Non-pigmented ciliary epithelial cell (primary cell): ENCODE results near the gene KCNMA1.

ENCODE experiments used
- DNase-seq: peaks from one replicate; pipeline ENCODE4 v3.0.0-alpha.2; 2010; ENCODE audit warnings: low read depth

KCNMA1 gene

GRCh38 chr10:77241350-77241725, 396.3 kb downstream of the KCNMA1 start:
- DNase-seq: no peak

DNA sequence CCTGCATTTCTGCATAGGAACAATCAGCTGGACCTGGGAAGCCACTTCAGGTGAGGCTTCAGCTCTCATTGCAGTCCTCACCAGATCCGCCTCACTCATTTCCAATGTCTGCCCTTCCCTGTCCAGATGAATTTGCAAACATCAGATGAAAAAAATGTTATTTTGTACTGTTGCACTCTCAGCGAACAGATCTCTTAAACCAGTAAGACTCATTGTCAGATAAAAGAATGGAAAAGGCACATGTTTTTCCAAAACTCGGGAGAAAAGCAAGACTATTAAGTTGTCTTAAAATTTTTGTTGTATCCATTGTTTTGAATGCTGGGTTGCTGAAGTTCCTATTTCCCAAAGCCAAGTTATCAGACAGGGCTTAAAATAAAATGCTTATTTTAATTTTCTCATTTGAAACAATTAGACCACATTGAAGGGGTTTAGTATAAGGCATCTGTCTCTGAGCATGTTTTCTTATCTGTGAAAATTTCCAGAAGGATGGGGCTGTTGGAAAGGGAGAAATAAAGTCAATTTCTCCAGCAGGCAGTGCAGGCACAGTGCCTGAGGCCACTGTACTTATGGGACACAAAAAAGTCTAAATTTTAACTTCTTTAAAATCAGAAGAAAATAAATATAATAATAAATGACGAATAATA, 396.8 kb downstream of the KCNMA1 start:
- DNase-seq: no peak

- no peak for DNase-seq
Measured at GRCh38 chr10:77240041-77240652, 397.5 kb downstream of the KCNMA1 start.

GRCh38 chr10:77237120-77237519, 400.5 kb downstream of the KCNMA1 start:
- DNase-seq: no peak

DNA sequence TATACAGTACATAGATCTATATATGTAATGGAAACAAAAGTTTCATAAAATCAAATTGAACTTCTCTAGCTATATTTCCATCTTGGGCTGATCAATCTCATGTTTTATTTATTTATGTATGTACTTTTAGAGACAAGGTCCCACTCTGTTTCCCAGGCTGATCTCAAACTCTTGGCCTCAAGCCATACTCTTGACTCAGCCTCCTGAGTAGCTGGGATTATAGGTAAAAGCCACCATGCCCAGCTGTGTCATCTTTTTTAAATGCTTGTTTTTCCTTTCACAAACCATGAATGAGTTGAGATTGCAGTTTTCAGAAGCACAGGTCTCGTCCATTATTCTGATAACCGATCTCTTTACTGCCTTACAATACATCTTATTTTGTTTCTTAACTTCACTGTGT, 400.9 kb downstream of the KCNMA1 start:
- peak; percentile 30 for DNase-seq

DNA sequence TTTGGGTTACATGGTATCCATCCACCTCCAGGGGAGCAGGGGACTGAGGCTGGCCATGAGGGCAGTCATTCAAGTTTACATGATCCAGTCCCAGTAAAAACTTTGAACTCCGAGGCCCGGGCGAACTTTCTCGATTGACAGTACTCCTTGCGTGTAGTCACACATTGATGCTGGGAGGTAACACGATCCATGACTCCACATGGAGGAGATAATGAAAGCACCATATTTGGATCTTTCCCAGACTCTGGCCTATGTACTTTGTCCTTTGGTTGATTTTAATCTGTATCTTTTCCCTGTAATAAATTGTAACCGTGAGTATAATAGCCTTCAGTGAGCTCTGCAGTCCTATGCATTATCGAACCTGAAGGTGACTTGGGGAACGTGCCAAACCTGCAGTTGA, 401.6 kb downstream of the KCNMA1 start:
- DNase-seq: no peak

- DNase-seq: no peak
Measured at GRCh38 chr10:77234599-77234998, 403.0 kb downstream of the KCNMA1 start.

- no peak for DNase-seq
Measured at GRCh38 chr10:77233466-77233865, 404.1 kb downstream of the KCNMA1 start.

DNA sequence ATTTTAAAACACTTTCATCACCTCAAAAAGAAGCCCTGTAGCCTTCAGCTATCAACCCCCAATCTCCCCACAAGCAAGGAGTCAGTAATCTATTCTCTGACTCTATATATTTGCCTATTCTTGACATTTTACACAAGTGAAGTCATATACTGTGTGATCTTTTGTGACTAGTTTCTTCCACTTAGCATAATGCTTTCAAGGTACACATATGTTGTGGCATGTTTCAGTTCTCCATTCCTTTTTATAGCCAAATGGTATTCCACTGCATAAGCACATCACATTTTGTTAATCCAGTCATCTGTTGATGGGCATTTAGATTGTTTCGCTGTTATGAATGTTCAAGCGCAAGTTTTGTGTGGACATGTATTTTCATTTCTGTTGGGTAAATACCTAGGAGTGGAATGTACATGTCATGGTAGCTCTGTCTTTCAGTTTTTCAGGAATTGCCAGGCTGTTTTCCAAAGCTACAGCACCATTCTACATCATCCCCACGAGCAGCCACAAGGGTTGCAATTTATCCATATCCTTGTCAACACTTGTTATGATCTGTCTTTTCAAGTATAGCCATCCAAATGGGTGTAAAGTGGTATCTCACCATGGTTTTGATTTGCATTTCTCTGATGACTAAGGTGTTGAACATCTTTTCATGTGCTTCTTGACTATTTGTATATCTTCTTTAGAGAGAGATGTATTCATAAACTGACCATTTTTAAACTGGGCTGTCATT, 405.6 kb downstream of the KCNMA1 start:
- DNase-seq: no peak

GRCh38 chr10:77231375-77231774, 406.2 kb downstream of the KCNMA1 start:
- DNase-seq: no peak

DNA sequence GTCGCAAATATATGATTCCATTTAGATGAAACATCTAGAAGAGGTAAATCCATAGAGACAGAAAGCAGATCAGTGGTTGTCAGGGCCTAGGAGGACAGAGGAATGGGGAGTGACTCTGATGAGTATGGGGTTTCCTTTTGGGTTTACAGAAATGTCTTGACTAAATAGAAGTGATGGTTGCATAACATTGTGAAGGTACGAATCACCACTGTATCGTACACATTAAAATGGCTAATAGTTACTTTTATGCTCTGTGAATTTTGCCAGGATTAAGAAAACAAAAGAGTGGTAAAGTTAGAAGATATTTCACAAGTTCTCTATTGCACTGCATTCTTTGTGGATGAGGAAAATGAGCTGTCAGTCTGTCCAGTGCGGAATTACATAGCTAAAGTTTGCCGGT, 407.4 kb downstream of the KCNMA1 start:
- DNase-seq: no peak

- no peak for DNase-seq
Measured at GRCh38 chr10:77229704-77230103, 407.9 kb downstream of the KCNMA1 start.

DNA sequence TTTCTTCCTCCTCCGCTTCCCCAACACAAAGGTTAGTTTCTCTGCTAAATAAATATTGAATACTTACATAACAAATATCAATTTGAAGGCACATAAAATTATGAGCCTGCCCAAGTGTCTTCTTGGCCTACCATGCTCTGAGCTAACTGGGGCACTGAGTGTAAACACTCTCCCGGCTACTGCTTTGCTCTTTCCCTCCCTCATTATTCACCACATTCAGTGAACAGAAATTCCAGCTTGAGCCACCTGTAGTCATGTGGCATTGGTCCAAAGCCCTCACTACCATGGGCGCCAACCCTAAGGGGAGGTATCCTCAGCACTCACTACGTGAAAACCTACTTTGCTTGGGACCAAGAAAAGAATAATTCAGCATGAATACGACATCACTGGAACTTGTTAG, 409.0 kb downstream of the KCNMA1 start:
- DNase-seq: no peak

DNA sequence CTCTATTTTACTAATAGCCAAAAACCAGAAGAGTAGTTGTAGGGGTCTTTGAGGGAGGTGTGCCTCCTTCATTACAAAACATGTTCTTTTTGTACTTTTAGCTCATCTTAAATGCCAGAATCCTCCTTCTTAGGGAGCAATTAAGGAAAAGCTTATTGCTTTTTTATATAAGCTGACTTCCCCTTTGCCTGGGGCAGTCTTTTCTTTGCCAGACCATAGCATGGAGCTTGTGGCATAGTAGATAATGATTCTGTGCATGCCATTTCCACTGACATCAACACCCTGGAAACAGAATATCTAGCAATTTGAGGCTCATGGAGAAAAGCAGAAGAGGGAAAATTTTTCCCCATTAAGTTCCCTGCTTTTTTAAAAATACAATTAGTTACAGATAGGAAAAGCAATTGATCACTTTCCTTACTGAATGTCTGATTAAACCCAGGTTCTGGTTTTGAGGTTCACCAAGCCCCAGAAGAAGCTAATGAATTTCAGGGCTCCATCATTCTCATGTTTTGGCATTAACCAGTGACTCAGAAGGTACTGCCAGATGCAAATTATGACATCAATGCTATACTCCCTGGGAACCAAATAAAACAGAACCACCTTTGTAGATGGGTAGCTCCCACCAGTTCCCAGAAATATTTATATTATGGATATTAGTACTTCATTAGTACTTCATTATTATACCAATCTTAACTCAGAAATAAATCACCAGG, 410.6 kb downstream of the KCNMA1 start:
- DNase-seq: no peak

DNA sequence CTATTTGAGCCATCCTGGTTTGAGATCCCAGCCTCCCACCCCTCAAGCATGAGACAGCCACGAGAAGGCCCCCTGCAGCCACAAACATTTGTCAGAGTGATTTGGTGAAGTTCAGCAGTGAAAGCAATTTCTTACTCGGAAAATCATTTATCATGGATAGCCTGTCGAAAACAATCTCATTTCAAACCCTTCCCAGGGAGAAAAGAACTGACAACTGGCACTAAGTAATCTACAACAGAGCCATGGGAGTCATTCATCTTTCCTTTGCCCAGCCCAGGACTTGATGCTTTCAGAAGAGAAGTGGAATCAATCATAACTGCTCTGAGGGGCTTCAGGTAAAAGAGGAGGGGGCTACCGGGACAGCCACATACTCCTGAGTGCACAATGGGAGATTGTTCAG, 411.2 kb downstream of the KCNMA1 start:
- DNase-seq: no peak

GRCh38 chr10:77226020-77226419, 411.6 kb downstream of the KCNMA1 start:
- no peak for DNase-seq

GRCh38 chr10:77223526-77224460, 413.8 kb downstream of the KCNMA1 start:
- no peak for DNase-seq

- DNase-seq: no peak
Measured at GRCh38 chr10:77220150-77220549, 417.5 kb downstream of the KCNMA1 start.

GRCh38 chr10:77219046-77219445, 418.6 kb downstream of the KCNMA1 start:
- no peak for DNase-seq

- DNase-seq: no peak
Measured at GRCh38 chr10:77214799-77215198, 422.8 kb downstream of the KCNMA1 start.

GRCh38 chr10:77212632-77213031, 425.0 kb downstream of the KCNMA1 start:
- no peak for DNase-seq

DNA sequence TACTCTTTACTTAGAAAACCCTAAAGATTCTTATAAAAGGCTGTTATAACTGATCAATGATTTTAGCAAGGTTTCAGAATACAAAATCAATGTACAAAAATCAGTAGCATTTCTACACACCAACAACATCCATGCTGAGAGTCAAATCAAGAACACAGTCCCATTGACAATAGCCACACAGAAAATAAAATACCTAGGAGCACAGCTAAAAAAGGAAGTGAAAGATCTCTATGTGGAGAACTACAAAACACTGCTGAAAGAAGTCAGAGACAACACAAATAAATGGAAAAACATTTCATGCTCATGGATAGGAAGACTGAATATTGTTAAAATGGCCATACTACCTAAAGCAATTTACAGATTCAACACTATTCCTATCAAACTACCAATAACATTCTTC, 427.0 kb downstream of the KCNMA1 start:
- no peak for DNase-seq
